ENCODE results near the gene PANK4. TPM values are rescaled to one million over a fixed set of nuclear protein-coding genes. Genes with fewer than 3 reads are reported as not detected.

PANK4 gene
- total RNA-seq, 1 experiment from 2014 or later = 32.2 TPM

GRCh38 chr1:2532485-2533160 is 6.2 kb upstream of the PANK4 start:
- no peak overlapping the region for H4K91ac ChIP-seq (ENCODE audit: insufficient read length, low read depth, low read length)
- H3K27me3 Mint-ChIP-seq (ENCODE audit: low read depth) = peaks cover 96% of the 10 kb centered on the region
- no peak overlapping the region for H3K18ac ChIP-seq (ENCODE audit: insufficient read length, low read depth, low read length)
- no peak overlapping the region for H2AK5ac ChIP-seq (ENCODE audit: insufficient read length, low read length)
- no peak overlapping the region for H4K8ac ChIP-seq (replicated peaks; ENCODE audit: insufficient read length, low read depth, low read length)
- H3K79me1 ChIP-seq (ENCODE audit: insufficient read depth, low read depth, low read length, poor library complexity, severe bottlenecking) = no peaks in the 10 kb centered on the region
- no peak for TF ChIP-seq CTCF (conservative IDR thresholded peaks at IDR 0.05)
- no peak overlapping the region for H2AFZ ChIP-seq (ENCODE audit: low read length)
- H3K4me1 Mint-ChIP-seq = peaks cover 15 to 26% of the 10 kb centered on the region in 2 experiments
- H3K9ac ChIP-seq (ENCODE audit: extremely low read depth, insufficient read length, low read length) = no peak overlapping the region
- H3K4ac ChIP-seq (ENCODE audit: low read depth, low read length) = no peak overlapping the region
- H3K56ac ChIP-seq (ENCODE audit: insufficient read length, low read depth, low read length) = no peak overlapping the region
- peaks cover 0 to 3% of the 10 kb centered on the region in 2 experiments; a peak in 2 of 5 replicates for H3K9me3 Mint-ChIP-seq
- H3K23ac ChIP-seq (ENCODE audit: insufficient read length, low read depth, low read length) = no peak overlapping the region
- H3T11ph ChIP-seq (ENCODE audit: low read length) = no peak overlapping the region
- H2BK5ac ChIP-seq (ENCODE audit: insufficient read length, low read length) = no peak overlapping the region
- peaks cover 32% of the 10 kb centered on the region; the same call in 1 of the 2 replicates for H3K27me3 ChIP-seq (ENCODE audit: insufficient read depth, low read length)
- H4K20me1 ChIP-seq (ENCODE audit: control insufficient read depth, insufficient read depth, insufficient read length) = peaks cover 3% of the 10 kb centered on the region
- no peaks in the 10 kb centered on the region for H3K9me3 ChIP-seq (ENCODE audit: control insufficient read depth, low read depth, low read length)
- no peak overlapping the region for H3K27ac ChIP-seq (ENCODE audit: insufficient read length, low read depth, low read length)
- no peak overlapping the region for H4K5ac ChIP-seq (ENCODE audit: insufficient read length, low read depth, low read length)
- H3K4me1 ChIP-seq (ENCODE audit: insufficient read depth, low read length) = no peaks in the 10 kb centered on the region
- no peaks in the 10 kb centered on the region for H3K36me3 Mint-ChIP-seq (ENCODE audit: insufficient read depth in 1 of 3, low read depth in 3 of 3)
- H2BK120ac ChIP-seq (ENCODE audit: low read depth, low read length, poor library complexity, severe bottlenecking) = no peak overlapping the region
- H2BK12ac ChIP-seq (ENCODE audit: insufficient read length, low read depth, low read length) = no peak overlapping the region
- no peak overlapping the region for H3K4me2 ChIP-seq (ENCODE audit: insufficient read depth, insufficient read length, low read length)
- H3K4me3 Mint-ChIP-seq = no peak overlapping the region
- no peak overlapping the region for H2BK20ac ChIP-seq (ENCODE audit: low read depth, low read length, poor library complexity, severe bottlenecking)
- DNase-seq = no peak
- H3K14ac ChIP-seq (ENCODE audit: insufficient read depth, low read length) = no peak overlapping the region
- no CpG with 5 or more reads among the region's 23 CpGs for WGBS (ENCODE audit: extremely low coverage, insufficient read length, low lambda C conversion rate)
- H3K27ac Mint-ChIP-seq = no peak overlapping the region
- no peaks in the 10 kb centered on the region for H3K79me2 ChIP-seq (ENCODE audit: insufficient read depth, low read length)
- H2BK15ac ChIP-seq (ENCODE audit: low read depth, low read length) = no peak overlapping the region
- no peaks in the 10 kb centered on the region for H3K23me2 ChIP-seq (ENCODE audit: insufficient read length, low read depth, low read length, poor library complexity, severe bottlenecking)
